ENCODE results near the gene WWOX.

DNA sequence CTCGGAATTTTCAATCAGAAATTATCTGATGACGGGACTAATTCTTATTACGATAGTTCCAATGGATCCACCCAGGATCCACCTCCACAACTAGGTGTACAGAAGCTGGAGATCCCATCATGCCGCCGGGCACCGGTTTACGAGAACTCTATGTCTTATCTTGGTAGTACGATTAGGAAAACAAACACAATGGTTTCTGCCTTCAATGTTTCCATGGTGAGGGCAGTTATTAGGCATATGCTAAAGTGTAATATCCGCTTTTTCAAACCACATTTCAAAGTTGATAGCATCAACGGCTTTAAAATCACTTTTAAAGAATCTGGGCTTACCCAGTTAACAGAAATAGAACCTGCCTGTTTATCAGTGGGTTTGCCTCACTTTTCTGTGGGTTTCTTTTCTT lies 795.4 kb downstream of the WWOX start:
- TF ChIP-seq CTCF (IDR thresholded peaks at IDR 0.05 in 8 of 11, conservative IDR thresholded peaks at IDR 0.05 in 3 of 11) (no peak), POLR2A (IDR thresholded peaks at IDR 0.05) (no peak)
